Measurements from ENCODE around the gene HDGFL2. TPM values are rescaled to one million over a fixed set of nuclear protein-coding genes. Genes with fewer than 3 reads are reported as not detected.

Gene HDGFL2
- total and polyA plus RNA-seq, 2 of the 8 experiments (the other 6 are each of a cell fraction or from before 2014, with no cell fraction given) = 31.1 to 106 TPM

DNA sequence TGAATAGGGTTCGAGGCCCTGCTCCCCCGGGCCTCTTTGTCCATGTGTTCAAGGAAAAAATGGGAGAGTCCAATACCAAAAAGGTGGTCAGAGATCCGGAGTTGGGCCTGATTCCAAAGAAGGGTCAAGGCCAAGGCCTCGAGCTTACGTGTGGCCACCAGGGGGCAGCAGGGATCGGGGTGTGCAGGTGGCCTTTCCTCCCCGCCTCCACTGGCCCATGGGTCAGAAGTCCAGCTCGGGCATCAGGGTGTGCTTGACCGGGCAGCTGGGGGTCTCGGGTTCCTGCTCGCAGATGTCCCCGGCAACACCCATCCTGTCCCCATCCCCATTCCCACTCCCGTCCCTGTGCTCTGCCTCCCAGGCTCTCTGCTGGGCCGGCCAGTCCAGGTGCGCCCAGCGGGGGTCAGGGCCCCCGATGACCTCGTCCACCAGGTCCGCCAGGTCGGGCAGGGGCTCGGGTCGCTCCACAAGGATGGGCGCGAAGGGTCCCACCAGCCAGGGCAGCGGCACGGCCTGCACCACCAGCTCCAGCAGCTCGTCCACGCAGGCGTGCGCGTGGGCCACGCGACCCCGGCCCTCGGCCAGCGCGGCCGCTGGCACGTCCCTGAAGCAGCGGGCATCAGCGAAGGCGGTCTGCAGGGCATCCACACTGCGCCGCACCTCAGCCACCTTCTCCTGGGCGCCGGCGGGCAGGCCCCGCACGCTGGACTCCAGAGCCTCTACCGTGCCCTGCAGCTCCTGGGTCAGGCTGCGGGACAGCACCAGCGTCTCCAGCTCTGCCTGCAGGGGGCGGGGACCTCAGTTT, 51.4 kb downstream of the HDGFL2 start:
- no peak overlapping the region for H3K4me2 ChIP-seq (ENCODE audit: insufficient read depth in 1 of 2, low read depth in 2 of 2, low read length in 2 of 2)
- H3K23me2 ChIP-seq (ENCODE audit: low read depth, low read length) = no peaks in the 10 kb centered on the region
- H4K8ac ChIP-seq (ENCODE audit: extremely low read depth, insufficient read depth, low read length) = peak overlapping the region; percentile 90
- H2BK5ac ChIP-seq (ENCODE audit: low read depth, low read length) = no peak overlapping the region
- DNase-seq (ENCODE audit: low read depth in 1 of 2, low spot score in 2 of 2) (peak in 1 of 2 experiments; percentile 88), FAIRE-seq (peak; percentile 58)
- no peak overlapping the region for H3K14ac ChIP-seq (ENCODE audit: insufficient read length)
- H3K9ac ChIP-seq (replicated peaks in 1 of 4; ENCODE audit: extremely low read depth in 1 of 4, low read depth in 3 of 4, low read length in 3 of 4) = no peak overlapping the region
- no peaks in the 10 kb centered on the region for H3K9me3 ChIP-seq (ENCODE audit: insufficient read depth in 2 of 2, low read depth in 1 of 2, low read length in 1 of 2)
- no peak overlapping the region for H3K27ac ChIP-seq (ENCODE audit: low read depth, low read length)
- no peak overlapping the region for H3K4ac ChIP-seq (replicated peaks; ENCODE audit: insufficient read length, low read depth, low read length)
- H2BK20ac ChIP-seq (ENCODE audit: low read length) = no peak overlapping the region
- no peaks in the 10 kb centered on the region; a peak in 4 of 7 replicates for H3K4me1 ChIP-seq (replicated peaks in 1 of 4; ENCODE audit: control insufficient read depth in 3 of 4, insufficient read depth in 4 of 4, low read length in 3 of 4)
- H3K4me3 ChIP-seq (ENCODE audit: extremely low read depth in 1 of 4, insufficient read depth in 2 of 4, low read depth in 3 of 4, low read length in 4 of 4) = no peak overlapping the region
- no peak overlapping the region for H4K91ac ChIP-seq (replicated peaks; ENCODE audit: insufficient read length, low read length)
- H2BK120ac ChIP-seq (replicated peaks; ENCODE audit: low read depth, low read length) = no peak overlapping the region
- H3K18ac ChIP-seq (ENCODE audit: extremely low read depth, low read length) = no peak overlapping the region
- POLR2A ChIA-PET (ENCODE audit: partially characterized antibody) = interaction anchor here (0.9 to 1.6 kb wide), 5 partner anchors 12 to 69 kb away, joined by 3 to 6 read pairs (median 4); partner anchors contain the start of gene PLIN5
- H3K36me3 ChIP-seq (ENCODE audit: control insufficient read depth in 2 of 4, insufficient read depth in 4 of 4, low read length in 3 of 4) = no peaks in the 10 kb centered on the region
- no peak overlapping the region for H2AK5ac ChIP-seq (ENCODE audit: low read depth, low read length)
- TF ChIP-seq TCF12 (IDR thresholded peaks at IDR 0.05; ENCODE audit: low read depth, low read length) = 0 out of 2 replicates have a peak, but pooled peaks have one; percentile 54
- peak; percentile 64; the same call in 1 of the 2 replicates for TF ChIP-seq GABPA (IDR thresholded peaks at IDR 0.05; ENCODE audit: borderline replicate concordance, insufficient read depth, low read length)
- TF ChIP-seq RAD21 (IDR thresholded peaks at IDR 0.05 in 1 of 2, conservative IDR thresholded peaks at IDR 0.05 in 1 of 2; ENCODE audit: low read depth in 2 of 2, low read length in 2 of 2) = peak; percentile 48 to 61
- TF ChIP-seq CTCF (IDR thresholded peaks at IDR 0.05; ENCODE audit: control extremely low read depth in 1 of 3, insufficient read depth in 1 of 3, low read depth in 1 of 3, low read length in 3 of 3) = peak; percentile 77 to 96 (median 95)
- no peak for TF ChIP-seq SP4 (IDR thresholded peaks at IDR 0.05; ENCODE audit: low read length)
- 71% methylated on average over 53 of the region's 53 CpGs; no CpG with 5 or more reads in 1 of the 2 experiments for WGBS, 2 experiments (ENCODE audit: extremely low coverage in 1 of 2, insufficient coverage in 1 of 2, insufficient read length in 1 of 2, insufficient replicate concordance in 2 of 2, low coverage in 1 of 2, low lambda C conversion rate in 2 of 2, missing lambda C conversion rate in 1 of 2)
- H2AFZ ChIP-seq (ENCODE audit: low read length) = no peak overlapping the region
- H2BK12ac ChIP-seq (ENCODE audit: low read depth, low read length) = no peak overlapping the region
- no peaks in the 10 kb centered on the region for H4K20me1 ChIP-seq (replicated peaks in 1 of 2; ENCODE audit: control insufficient read depth in 1 of 2, insufficient read depth in 2 of 2, low read length in 2 of 2)
- H3K56ac ChIP-seq (replicated peaks; ENCODE audit: insufficient read length, low read depth, low read length) = no peak overlapping the region
- no peak overlapping the region for H4K5ac ChIP-seq (ENCODE audit: insufficient read length, low read depth, low read length)
- H2BK15ac ChIP-seq (ENCODE audit: low read length) = no peak overlapping the region
- H3K27me3 ChIP-seq (replicated peaks in 1 of 4; ENCODE audit: control insufficient read depth in 3 of 4, extremely low read depth in 1 of 4, insufficient read depth in 3 of 4, low read length in 3 of 4) = peaks cover 0 to 14% (median 7%) of the 10 kb centered on the region in 4 experiments; a peak in 4 of 7 replicates
- no peaks in the 10 kb centered on the region for H3K79me1 ChIP-seq (ENCODE audit: low read depth, low read length)
- no peak overlapping the region for H3K23ac ChIP-seq (ENCODE audit: insufficient read length)
- no peaks in the 10 kb centered on the region for H3K79me2 ChIP-seq (ENCODE audit: control insufficient read depth in 1 of 2, insufficient read depth in 2 of 2, low read length in 2 of 2)
- CTCF ChIA-PET (ENCODE audit: partially characterized antibody) = interaction anchor here (0.6 to 8.9 kb wide), 38 partner anchors 7 to 290 kb away, joined by 3 to 174 read pairs (median 4); partner anchors contain the start of genes LRG1, PLIN4, PLIN5 and SEMA6B
